NCI-H146 treated with DMSO at 0.1 percent for 48 hours (cell line): Measurements from ENCODE around the gene NT5DC1.

Experiments
- DNase-seq: peaks from one replicate; lab custom pipeline; 2025; ENCODE audit not compliant: unreplicated experiment; lab: John Stamatoyannopoulos, UW

The NT5DC1 gene

GRCh38 chr6:116238083-116238482, 137.4 kb downstream of the NT5DC1 start:
- no peak for DNase-seq

DNA sequence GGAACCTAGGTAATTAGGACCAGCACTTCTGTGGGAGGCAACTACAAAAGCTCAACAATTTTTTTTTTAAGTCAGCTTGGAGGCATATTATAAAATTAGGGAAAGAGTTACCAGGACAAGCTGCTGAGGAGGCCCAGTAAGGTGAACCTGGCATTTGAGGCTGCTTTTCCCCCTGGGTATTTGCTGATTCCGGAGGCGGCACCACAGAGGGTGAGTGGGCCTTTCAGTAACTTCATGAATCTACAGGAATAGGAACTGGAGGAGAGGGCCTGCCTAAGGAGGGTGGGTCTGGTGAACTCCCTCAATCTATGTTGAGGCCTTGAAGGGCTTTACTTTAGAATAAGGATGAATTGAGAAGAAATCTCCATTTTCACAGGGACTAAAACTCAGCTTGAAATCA, 138.6 kb downstream of the NT5DC1 start:
- DNase-seq = no peak

DNA sequence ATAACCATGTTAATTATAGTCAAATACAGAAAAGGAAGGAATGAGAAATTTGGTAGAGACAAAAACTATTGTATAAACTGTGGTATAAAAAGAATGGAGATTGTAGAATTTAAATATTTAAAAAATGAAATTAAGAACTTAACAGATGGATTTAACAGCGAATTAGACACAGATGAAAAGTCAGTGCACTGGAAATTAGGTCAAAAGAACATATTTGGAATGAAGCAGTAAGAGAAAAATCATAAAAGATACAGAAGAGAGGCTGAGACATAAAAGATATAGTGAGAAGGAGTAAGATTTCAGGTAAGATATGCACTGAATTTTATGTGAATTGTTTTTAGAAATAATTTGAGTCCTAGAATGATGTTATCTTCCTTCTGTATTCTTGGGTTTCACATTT, 139.2 kb downstream of the NT5DC1 start:
- DNase-seq = no peak

DNA sequence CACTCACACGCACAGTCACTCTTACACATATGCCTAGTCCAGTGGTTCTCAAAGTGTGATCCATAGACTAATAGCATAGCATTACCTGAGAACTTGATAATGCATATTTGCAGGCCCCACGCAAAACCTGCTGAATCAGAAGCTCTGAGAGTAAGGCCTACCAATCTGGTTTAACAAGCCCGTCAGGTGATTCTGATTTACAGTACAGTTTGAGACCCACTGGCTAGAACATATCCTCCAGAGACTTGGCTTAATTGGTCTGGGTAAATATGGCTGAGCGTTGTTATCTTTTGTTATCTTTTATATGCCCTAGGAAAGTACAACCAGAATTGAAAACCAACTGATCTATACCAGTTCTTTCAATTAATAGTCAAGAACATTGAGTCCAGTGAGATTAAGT, 143.6 kb downstream of the NT5DC1 start:
- DNase-seq = no peak

GRCh38 chr6:116246089-116246488, 145.4 kb downstream of the NT5DC1 start:
- DNase-seq = no peak

- no peak for DNase-seq
Measured at GRCh38 chr6:116247285-116247684, 146.6 kb downstream of the NT5DC1 start.

- no peak for DNase-seq
Measured at GRCh38 chr6:116248577-116248976, 147.9 kb downstream of the NT5DC1 start.

DNA sequence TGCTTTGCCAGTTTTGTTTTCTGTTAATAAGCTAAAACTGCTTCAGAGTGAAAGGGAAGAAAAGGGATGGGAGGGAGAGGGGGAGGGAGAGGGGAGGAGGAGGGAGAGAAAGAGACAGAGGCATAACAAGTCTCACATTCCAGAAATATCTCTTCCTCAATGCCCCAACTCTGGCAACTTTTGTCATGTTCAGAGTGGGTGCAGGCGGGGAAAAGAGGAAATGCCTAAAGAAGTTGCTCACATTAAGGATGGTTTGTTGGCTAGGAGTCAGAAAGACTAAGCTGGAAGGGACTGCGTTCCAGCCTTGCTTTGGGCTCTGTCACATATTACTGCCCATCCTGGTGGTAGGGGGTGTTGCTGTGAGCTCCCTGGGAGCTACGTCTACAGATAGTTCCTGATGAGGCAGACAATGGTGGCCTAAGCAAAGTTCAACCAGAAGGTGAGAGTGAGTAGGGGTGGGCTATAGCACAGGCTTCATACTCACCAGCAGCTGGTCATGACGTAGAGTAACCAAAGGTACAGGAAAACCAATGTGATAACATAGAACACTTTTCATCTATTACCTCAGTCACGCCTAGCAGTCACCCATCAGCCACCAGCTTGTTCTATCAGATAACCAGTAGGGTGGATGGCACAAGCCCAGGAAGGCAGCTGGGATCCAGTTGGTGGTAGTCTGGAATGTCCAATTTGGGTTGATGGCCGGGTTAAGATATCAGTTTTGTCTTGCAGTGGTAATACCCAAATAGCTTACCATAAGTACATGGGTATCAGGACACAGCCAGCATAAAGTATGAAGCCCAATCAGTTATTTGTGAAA, 151.1 kb downstream of the NT5DC1 start:
- DNase-seq = no peak

- DNase-seq = no peak
Measured at GRCh38 chr6:116253188-116253504, 152.5 kb downstream of the NT5DC1 start.

- peak; percentile 93 for DNase-seq
Measured at GRCh38 chr6:116253505-116254296, 153.0 kb downstream of the NT5DC1 start, which contains the start of gene TSPYL4. TSS of gene TSPYL4 (minus strand) at chr6:116254075. CDS start at chr6:116254008, 67 bp downstream.

GRCh38 chr6:116254297-116255056, 153.8 kb downstream of the NT5DC1 start:
- no peak for DNase-seq

DNA sequence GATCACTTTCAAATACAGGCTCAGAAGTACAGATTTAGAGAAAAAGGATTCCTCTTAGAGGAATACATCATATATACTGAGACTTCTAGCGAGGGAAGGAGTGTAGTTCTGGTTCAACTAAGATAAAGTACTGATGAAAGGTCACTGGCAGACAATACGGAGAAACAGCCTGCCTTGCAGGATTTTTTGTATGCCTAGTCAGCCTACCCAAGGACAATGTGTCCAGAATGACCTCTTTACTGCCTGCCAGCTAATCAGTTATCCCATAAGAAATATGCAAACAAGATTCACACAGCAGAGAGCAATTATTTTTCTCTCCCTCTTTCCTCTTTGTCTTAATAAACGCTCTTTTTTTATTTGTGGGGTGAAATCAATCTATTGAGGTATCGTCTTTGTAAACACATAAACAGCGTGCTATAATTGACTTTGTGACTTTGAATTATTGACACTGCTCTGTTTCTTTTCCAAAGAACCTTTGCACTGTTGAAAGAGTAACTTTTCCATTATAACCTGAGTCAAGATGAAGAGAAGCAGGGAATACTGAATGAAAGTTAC, 154.7 kb downstream of the NT5DC1 start:
- DNase-seq = peak; percentile 28

- no peak for DNase-seq
Measured at GRCh38 chr6:116256694-116257093, 156.0 kb downstream of the NT5DC1 start.

DNA sequence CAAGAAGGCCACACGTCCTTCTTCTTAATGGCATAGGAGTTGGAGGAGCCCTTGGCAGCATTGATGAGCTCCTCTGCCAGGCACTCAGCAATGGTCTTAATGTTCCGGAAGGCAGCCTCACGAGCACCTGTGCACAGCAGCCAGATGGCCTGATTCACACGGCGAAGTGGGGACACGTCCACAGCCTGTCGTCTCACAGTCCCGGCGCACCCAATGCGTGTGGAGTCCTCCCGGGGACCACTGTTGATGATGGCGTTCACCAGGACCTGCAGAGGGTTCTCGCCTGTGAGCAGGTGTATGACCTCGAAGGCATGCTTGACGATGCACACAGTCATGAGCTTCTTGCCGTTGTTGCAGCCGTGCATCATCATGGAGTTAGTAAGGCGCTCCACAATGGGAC, 157.9 kb downstream of the NT5DC1 start:
- no peak for DNase-seq

GRCh38 chr6:116263353-116263752, 162.7 kb downstream of the NT5DC1 start:
- DNase-seq = no peak

DNA sequence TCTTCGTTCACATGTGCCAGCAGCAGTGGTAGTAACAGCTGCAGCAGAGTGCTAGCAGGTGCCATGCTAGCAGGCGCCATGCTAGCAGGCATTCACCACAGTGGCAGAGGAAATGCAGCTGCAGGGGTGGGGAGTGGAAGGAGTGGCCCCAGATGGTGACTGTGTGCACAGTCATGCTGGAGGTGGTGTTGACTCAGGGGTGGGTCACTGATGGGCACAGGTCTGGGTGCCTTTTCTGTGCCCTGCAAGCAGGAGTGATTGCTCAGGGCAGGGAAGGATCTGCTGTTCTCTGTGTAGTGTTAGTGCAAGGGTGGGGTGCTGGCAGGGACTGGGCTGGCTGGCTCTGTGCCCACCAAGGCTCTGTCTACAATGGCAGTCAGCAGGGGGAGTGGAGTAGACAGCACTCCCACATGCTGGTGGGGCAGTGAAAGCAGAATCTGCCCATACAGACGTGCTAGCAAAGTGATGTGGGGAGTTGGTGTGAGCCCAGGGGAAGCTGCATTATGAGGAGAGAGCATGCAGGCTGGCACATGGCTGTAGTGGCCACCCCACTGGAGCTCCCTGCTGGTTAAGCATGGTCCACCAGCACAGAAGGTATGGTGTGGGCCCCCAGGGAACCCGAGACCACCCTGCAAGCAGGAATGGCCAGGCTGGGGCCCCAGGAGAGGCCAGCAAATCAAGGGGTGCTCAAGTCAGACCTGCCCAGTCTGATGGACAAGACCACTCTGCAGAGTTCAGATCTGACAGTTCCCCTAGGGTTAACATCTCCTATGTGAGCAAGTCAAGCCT, 164.6 kb downstream of the NT5DC1 start:
- no peak for DNase-seq

GRCh38 chr6:116266803-116267202, 166.2 kb downstream of the NT5DC1 start:
- DNase-seq = no peak

GRCh38 chr6:116267836-116268588, 167.4 kb downstream of the NT5DC1 start:
- DNase-seq = no peak

- peak; percentile 85 for DNase-seq
Measured at GRCh38 chr6:116268589-116269293, 168.1 kb downstream of the NT5DC1 start.
